ENCODE data around the gene ERFE.

GRCh38 chr2:238152771-238153688, 5.7 kb upstream of the ERFE start:
- TF ChIP-seq POLR2A (IDR thresholded peaks at IDR 0.05): no peak
- TF ChIP-seq CTCF (IDR thresholded peaks at IDR 0.05): no peak

Data from adrenal gland (tissue), 5 donors.